Measurements from ENCODE around the gene SCAI.

The SCAI gene

GRCh38 chr9:125150349-125151245, 7.3 kb upstream of the SCAI start (continued):
- no peak for TF ChIP-seq HOXA7 (CRISPR knock-in tag; IDR thresholded peaks at IDR 0.05; ENCODE audit: borderline replicate concordance)
- TF ChIP-seq ZNF174 (tag by site-specific recombination; IDR thresholded peaks at IDR 0.05): no peak
- no peak for TF ChIP-seq ZNF239 (tag by site-specific recombination; IDR thresholded peaks at IDR 0.05)
- no peak for TF ChIP-seq ZNF266 (tag by site-specific recombination; IDR thresholded peaks at IDR 0.05; ENCODE audit: low read depth)
- TF ChIP-seq ZNF596 (tag by site-specific recombination; IDR thresholded peaks at IDR 0.05): no peak
- no peak for TF ChIP-seq ZNF292 (tag by site-specific recombination; IDR thresholded peaks at IDR 0.05; ENCODE audit: borderline replicate concordance, low read depth)
- TF ChIP-seq OSR2 (tag by site-specific recombination; IDR thresholded peaks at IDR 0.05): no peak
- no peak for TF ChIP-seq HIC1 (tag by site-specific recombination; IDR thresholded peaks at IDR 0.05)

- ChIA-PET POLR2A (interaction anchor here (0.6 kb wide), 1 partner anchor 223 kb away, joined by 4 read pairs; no protein-coding TSS in a partner anchor), CTCF (interaction anchor here (0.5 to 0.8 kb wide), 3 partner anchors 27 to 376 kb away, joined by 3 to 4 read pairs (median 3); no protein-coding TSS in a partner anchor)
- no peaks in the 10 kb centered on the region for H3K4me1 ChIP-seq (ENCODE audit: control insufficient read depth, insufficient read depth, low read length)
- no peaks in the 10 kb centered on the region for H3K9me3 ChIP-seq (ENCODE audit: control insufficient read depth, insufficient read depth, low read depth, low read length)
- no peak overlapping the region for H3K4me3 ChIP-seq (ENCODE audit: low read depth, low read length)
- no peak overlapping the region for H3K27ac ChIP-seq (ENCODE audit: extremely low read depth, low read depth, low read length)
- peaks cover 0 to 33% of the 10 kb centered on the region in 2 experiments for H3K36me3 ChIP-seq (ENCODE audit: control insufficient read depth in 2 of 2, insufficient read depth in 1 of 2, low read length in 2 of 2)
- TF ChIP-seq HOXA7 (CRISPR knock-in tag; IDR thresholded peaks at IDR 0.05; ENCODE audit: borderline replicate concordance) (no peak), PRDM6 (tag by site-specific recombination; IDR thresholded peaks at IDR 0.05) (0 out of 2 replicates have a peak, but pooled peaks have one; percentile 24), ZSCAN30 (tag by site-specific recombination; IDR thresholded peaks at IDR 0.05) (no peak), MEIS1 (CRISPR knock-in tag; IDR thresholded peaks at IDR 0.05; ENCODE audit: borderline replicate concordance) (no peak), ZNF366 (tag by site-specific recombination; conservative IDR thresholded peaks at IDR 0.05) (peak; percentile 50), ZNF362 (tag by site-specific recombination; IDR thresholded peaks at IDR 0.05) (no peak), ZNF221 (tag by site-specific recombination; IDR thresholded peaks at IDR 0.05; ENCODE audit: borderline replicate concordance) (no peak), ZNF549 (tag by site-specific recombination; IDR thresholded peaks at IDR 0.05) (no peak), SP7 (tag by site-specific recombination; IDR thresholded peaks at IDR 0.05) (no peak), ZBTB20 (tag by site-specific recombination; IDR thresholded peaks at IDR 0.05) (no peak), ZNF843 (tag by site-specific recombination; IDR thresholded peaks at IDR 0.05) (no peak), ZNF341 (tag by site-specific recombination; IDR thresholded peaks at IDR 0.05; ENCODE audit: low read depth) (no peak), ZNF354C (tag by site-specific recombination; IDR thresholded peaks at IDR 0.05; ENCODE audit: borderline replicate concordance, low read depth) (no peak), PRDM10 (tag by site-specific recombination; IDR thresholded peaks at IDR 0.05) (no peak), ZNF792 (tag by site-specific recombination; IDR thresholded peaks at IDR 0.05) (no peak), ZFP41 (tag by site-specific recombination; IDR thresholded peaks at IDR 0.05; ENCODE audit: borderline replicate concordance) (no peak), ZNF658 (tag by site-specific recombination; IDR thresholded peaks at IDR 0.05) (no peak), KLF17 (tag by site-specific recombination; IDR thresholded peaks at IDR 0.05) (no peak), GLIS1 (tag by site-specific recombination; IDR thresholded peaks at IDR 0.05) (no peak)
These were observed 4.1 kb upstream of the SCAI start for GRCh38 chr9:125147401-125147951.
